Adrenal gland (tissue), 12 donors: ENCODE measurements around the gene PRPF18. TPM values are rescaled to one million over a fixed set of nuclear protein-coding genes. Genes with fewer than 3 reads are reported as not detected.

Source experiments
- DNase-seq, 7 donors: peaks; one replicate each; pipeline ENCODE4 v3.0.0-alpha.2; 2019 to 2020
- H3K27ac ChIP-seq, 5 donors: fragments of 200-600 bp; sonication (generic) in 4 of 5; 1 replicate in 3 of 5; 2 replicates in 2 of 5; pipeline versions ENCODE4 v1.5.1 to v1.8.0; 2016 to 2020; ENCODE audit warnings: mild to moderate bottlenecking in 1 of 5
- H3K27me3 ChIP-seq: fragments of 200-600 bp; 2 replicates; pipeline ENCODE4 v1.8.0; 2021
- H3K36me3 ChIP-seq, 2 donors: fragments of 200-600 bp; replicated peaks in 1 of 2; 1 replicate in 1 of 2; 2 replicates in 1 of 2; pipeline versions ENCODE4 v1.5.1 to v1.8.0; 2018 to 2022
- H3K4me1 ChIP-seq, 2 donors: fragments of 200-600 bp; replicated peaks in 1 of 2; 1 replicate in 1 of 2; 2 replicates in 1 of 2; pipeline versions ENCODE4 v1.5.1 to v1.8.0; 2018 to 2021
- H3K4me3 ChIP-seq, 4 donors: fragments of 200-600 bp; sonication (generic) in 3 of 4; one replicate each; pipeline ENCODE4 v1.5.1; 2016 to 2018
- H3K9me3 ChIP-seq, 3 donors: fragments of 200-600 bp; sonication (generic) in 1 of 3; replicated peaks in 1 of 3; 1 replicate in 2 of 3; 2 replicates in 1 of 3; pipeline versions ENCODE4 v1.5.1 to v1.8.0; 2016 to 2021
- CTCF ChIP-seq, 6 experiments: fragments of 450-650 bp in 4 of 6; fragments of 200-600 bp in 2 of 6; sonication (generic) in 1 of 6; IDR thresholded peaks; 1 replicate in 5 of 6; 2 replicates in 1 of 6; pipeline versions ENCODE4 v1.5.1 to v1.8.0; 2016 to 2021; ENCODE audit warnings: antibody characterized with exemption in 6 of 6, mild to moderate bottlenecking in 2 of 6, moderate library complexity in 1 of 6
- POLR2A ChIP-seq, 2 donors: fragments of 450-650 bp; IDR thresholded peaks; one replicate each; pipeline ENCODE4 v1.6.1; 2017; ENCODE audit warnings: antibody characterized with exemption in 2 of 2, mild to moderate bottlenecking in 2 of 2, moderate library complexity in 1 of 2
- WGBS, 4 donors: extraction: QIAGEN DNeasy Blood & Tissue Kit in 2 of 4; methylation state at CpG; one replicate each; pipeline versions ENCODE4 v1.1.5 to v1.1.7; 2013 to 2017; 5-methylcytosine and 5-hydroxymethylcytosine counted together
- intact Hi-C, 2 donors: fragments of 100-400 bp; cut with DNase I; formaldehyde crosslinking; loops; one replicate each; pipeline versions ENCODE4 v1.14.1 to v1.15.0; 2022 to 2023
- polyA plus RNA-seq, 3 donors: library from polyadenylated mRNA; stranded (reverse); fragments of 200-250 nt in 2 of 3; fragments of 350-450 nt in 1 of 3; fragmentation: Illumina TruSeq in 1 of 3; extraction: RNeasy Lipid Tissue Mini Kit (QIAGEN cat#74804) in 1 of 3; gene quantifications; one replicate each; pipeline ENCODE4 v1.2.3, GENCODE V29; 2013 to 2014
- total RNA-seq, 9 donors: library from RNA; depleted of rRNA in 4 of 9; stranded (reverse); fragments of >200 nt in 4 of 9; fragments of 120-200 nt in 1 of 9; fragmentation: NEBNext Ultra II Directional in 1 of 9; extraction: Animal tissue kit (Norgen Biotek cat#: 25700) in 1 of 9; gene quantifications; one replicate each; pipeline versions ENCODE4 v1.1.0 to v1.2.4, GENCODE V29; 2013 to 2023
- donor health status: healthy with polysubstance abuse.
- donor health status: Bipolar disorder and iron deficiency.
- donor health status: DM: yes; HTN: yes; CAD: no.
- donor health status: DM: no; HTN: no; CAD: no.
- donor health status: DM: no; HTN: no; CAD: no.
- donor health status: DM: yes; HTN: yes; CAD: no.

PRPF18 gene
- total and polyA plus RNA-seq, 12 donors: 4.9 to 36.7 (median 18.9) TPM

- no peak for DNase-seq
- H3K36me3 ChIP-seq: peaks cover 0 to 6% of the 10 kb centered on the region in 2 donors
- no peaks in the 10 kb centered on the region for H3K9me3 ChIP-seq
- TF ChIP-seq POLR2A (IDR thresholded peaks at IDR 0.05) (no peak), CTCF (IDR thresholded peaks at IDR 0.05) (no peak)
- WGBS, 4 donors: 87 to 96% (median 90%) methylated on average over 1 of the region's 1 CpG
- H3K4me3 ChIP-seq: no peak overlapping the region
- no peak overlapping the region for H3K27ac ChIP-seq
- H3K27me3 ChIP-seq: peaks cover 11% of the 10 kb centered on the region
- H3K4me1 ChIP-seq: peaks cover 8 to 15% of the 10 kb centered on the region in 2 donors
- intact Hi-C loops: no loop called here
Measured at GRCh38 chr10:13589316-13589715, 2.6 kb downstream of the PRPF18 start.

GRCh38 chr10:13590886-13591285 lies 4.1 kb downstream of the PRPF18 start:
- no peaks in the 10 kb centered on the region for H3K27me3 ChIP-seq
- H3K9me3 ChIP-seq: no peaks in the 10 kb centered on the region
- DNase-seq: no peak
- peaks cover 8 to 15% of the 10 kb centered on the region in 2 donors for H3K4me1 ChIP-seq
- TF ChIP-seq POLR2A (IDR thresholded peaks at IDR 0.05) (no peak), CTCF (IDR thresholded peaks at IDR 0.05) (no peak)
- intact Hi-C loops: no loop called here
- H3K27ac ChIP-seq: no peak overlapping the region
- no peak overlapping the region for H3K4me3 ChIP-seq
- peaks cover 0 to 6% of the 10 kb centered on the region in 2 donors for H3K36me3 ChIP-seq
- WGBS, 4 donors: 87 to 92% (median 89%) methylated on average over 4 of the region's 4 CpGs

GRCh38 chr10:13592306-13592705 lies 5.5 kb downstream of the PRPF18 start:
- DNase-seq: no peak
- 90 to 96% (median 93%) methylated on average over 2 of the region's 2 CpGs for WGBS, 4 donors

GRCh38 chr10:13593535-13593934 lies 6.8 kb downstream of the PRPF18 start:
- Histone ChIP-seq H3K4me3 (no peak overlapping the region), H3K4me1 (no peaks in the 10 kb centered on the region), H3K36me3 (peaks cover 0 to 6% of the 10 kb centered on the region in 2 donors), H3K27ac (no peak overlapping the region), H3K9me3 (no peaks in the 10 kb centered on the region), H3K27me3 (no peaks in the 10 kb centered on the region)
- TF ChIP-seq POLR2A (IDR thresholded peaks at IDR 0.05) (no peak), CTCF (IDR thresholded peaks at IDR 0.05) (no peak)
- no peak for DNase-seq
- intact Hi-C loops: no loop called here
- WGBS, 4 donors: 89 to 96% (median 91%) methylated on average over 2 of the region's 2 CpGs

More at GRCh38 chr10:13592306-13592705, 5.5 kb downstream of the PRPF18 start:
- peaks cover 0 to 6% of the 10 kb centered on the region in 2 donors for H3K36me3 ChIP-seq
- no peak overlapping the region for H3K4me3 ChIP-seq
- TF ChIP-seq CTCF (IDR thresholded peaks at IDR 0.05) (no peak), POLR2A (IDR thresholded peaks at IDR 0.05) (no peak)
- peaks cover 8 to 10% of the 10 kb centered on the region in 2 donors for H3K4me1 ChIP-seq
- H3K27ac ChIP-seq: no peak overlapping the region
- H3K27me3 ChIP-seq: no peaks in the 10 kb centered on the region
- intact Hi-C loops: no loop called here
- no peaks in the 10 kb centered on the region for H3K9me3 ChIP-seq
